GM21737 (cell line): ENCODE data around the gene ZNF410.
"Not testable (repeated sequence)": the region's sequence is repeated elsewhere in the genome, so short reads cannot be mapped to it uniquely, and the experiment has no call there.

ENCODE experiments used
- ATAC-seq: cut with Tn5 transposase; IDR thresholded peaks from one replicate; pipeline ENCODE4 v1.9.1; 2021; ENCODE audit warnings: mild to moderate bottlenecking, moderate library complexity; ENCODE audit not compliant: unreplicated experiment

ZNF410 gene, protein sequence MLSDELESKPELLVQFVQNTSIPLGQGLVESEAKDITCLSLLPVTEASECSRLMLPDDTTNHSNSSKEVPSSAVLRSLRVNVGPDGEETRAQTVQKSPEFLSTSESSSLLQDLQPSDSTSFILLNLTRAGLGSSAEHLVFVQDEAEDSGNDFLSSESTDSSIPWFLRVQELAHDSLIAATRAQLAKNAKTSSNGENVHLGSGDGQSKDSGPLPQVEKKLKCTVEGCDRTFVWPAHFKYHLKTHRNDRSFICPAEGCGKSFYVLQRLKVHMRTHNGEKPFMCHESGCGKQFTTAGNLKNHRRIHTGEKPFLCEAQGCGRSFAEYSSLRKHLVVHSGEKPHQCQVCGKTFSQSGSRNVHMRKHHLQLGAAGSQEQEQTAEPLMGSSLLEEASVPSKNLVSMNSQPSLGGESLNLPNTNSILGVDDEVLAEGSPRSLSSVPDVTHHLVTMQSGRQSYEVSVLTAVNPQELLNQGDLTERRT

DNA sequence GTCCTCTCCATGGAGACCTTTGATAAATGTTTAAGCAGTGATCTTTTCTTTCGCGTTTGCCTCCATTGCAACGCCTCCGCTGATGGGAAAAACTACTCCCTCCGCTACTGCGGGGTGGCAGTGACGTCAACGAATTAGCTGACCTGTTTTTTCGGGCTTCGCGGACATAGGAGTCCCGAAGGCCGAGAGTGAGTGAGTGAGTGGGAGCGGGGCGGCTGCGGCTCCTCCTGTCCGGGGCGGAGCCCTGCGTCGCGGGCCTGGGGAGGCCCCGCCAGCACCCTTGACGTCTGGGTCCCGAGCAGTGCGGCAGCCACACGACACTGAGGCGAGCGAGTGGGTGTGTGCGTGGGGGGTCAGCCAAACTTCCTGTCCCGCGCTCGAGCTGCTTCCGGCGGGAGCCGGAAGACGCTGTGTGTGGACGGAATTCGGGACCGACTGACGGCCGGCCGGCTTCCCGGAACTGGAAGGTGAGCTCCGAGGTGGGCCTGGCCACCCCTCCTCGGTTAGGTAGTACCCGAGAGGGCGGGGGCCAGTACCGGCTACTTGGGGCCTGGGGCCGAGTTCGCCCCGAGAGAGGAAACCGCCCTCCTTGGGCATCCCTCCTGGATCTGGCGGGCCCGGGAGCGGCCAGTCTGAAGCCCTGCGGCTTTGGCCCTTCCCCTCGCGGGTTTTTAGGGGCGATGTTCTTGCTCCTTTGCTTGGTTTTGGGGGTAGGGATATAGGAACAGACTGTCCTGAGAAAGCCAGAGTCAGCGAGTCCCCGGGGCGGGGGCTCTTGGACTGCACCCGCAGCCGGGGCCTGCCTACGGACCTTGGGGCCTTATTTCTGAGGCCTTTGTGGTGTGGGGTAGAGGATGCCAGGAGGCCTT, at the start of gene ZNF410:
ZNF410 (plus strand) TSS at position 411 of the 869 bp plus-strand sequence. CDS start 5,317 bp downstream, outside the sequence.
- ATAC-seq, result peak; percentile 93

DNA sequence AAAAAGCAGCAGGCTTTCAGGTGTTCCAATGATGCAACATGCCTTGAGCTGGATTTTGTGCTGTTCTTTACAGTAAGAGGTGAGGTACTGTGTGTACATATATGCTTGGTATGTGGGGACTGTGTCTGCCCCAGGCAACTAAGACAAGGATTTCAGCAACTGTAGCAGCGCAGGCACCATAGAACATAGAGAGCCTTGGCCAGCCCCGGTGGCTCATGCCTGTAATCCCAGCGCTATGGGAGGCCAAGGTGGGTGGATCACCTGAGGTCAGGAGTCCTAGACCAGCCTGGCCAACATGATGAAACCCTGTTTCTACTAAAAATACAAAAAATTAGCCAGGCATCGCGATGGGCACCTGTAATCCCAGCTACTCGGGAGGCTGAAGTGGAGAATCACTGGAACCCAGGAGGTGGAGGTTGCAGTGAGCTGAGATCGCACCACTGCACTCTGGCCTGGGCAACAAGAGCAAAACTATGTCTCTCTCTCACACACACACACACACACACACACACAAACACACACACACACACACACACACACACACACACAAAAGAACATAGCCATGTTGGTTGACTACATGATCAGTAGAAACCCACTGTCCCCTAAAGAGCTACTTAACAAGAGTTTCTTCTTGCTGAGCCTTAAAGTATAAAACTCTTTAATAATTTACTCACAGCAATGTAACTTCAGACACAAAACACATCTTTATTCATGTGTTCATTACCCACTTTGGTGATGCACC, 48.2 kb upstream of the ZNF410 start:
- not testable (repeated sequence) for ATAC-seq

DNA sequence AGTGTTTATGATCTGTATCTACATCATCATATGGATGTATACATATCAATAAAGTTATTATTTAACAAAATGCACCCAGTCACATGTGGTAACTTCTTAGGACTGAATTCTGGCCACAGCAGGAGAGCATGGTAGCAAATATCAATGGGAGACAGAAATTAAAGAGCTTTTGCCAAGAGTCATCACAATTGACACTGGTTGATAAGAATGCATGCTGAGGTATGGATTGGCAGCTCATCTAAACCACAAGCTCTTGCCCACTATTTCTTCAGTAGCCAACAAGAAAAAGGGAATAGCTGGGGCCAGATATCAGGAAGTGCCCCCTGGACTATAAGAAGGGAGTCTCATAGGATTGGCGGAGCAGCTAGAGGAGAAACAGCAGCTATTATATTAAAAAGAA, 44.5 kb upstream of the ZNF410 start:
- ATAC-seq, result no peak

DNA sequence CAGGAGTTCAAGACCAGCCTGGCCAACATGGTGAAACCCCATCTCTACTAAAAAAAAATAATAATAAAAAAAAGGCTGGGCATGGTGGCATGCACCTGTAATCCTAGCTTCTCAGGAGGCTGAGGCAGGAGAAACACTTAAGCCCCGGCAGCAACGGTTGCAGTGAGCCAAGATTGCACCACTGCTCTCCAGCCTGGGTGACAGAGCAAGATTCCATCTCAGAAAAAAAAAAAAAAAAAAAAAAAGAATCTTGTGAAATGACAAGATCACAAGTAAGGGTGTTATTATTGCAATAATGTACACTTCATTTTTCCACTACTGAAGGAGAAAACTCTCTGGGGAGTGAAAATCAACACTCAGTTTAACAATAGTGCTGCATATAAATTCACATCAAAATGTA, 43.8 kb upstream of the ZNF410 start:
- ATAC-seq, result no peak

DNA sequence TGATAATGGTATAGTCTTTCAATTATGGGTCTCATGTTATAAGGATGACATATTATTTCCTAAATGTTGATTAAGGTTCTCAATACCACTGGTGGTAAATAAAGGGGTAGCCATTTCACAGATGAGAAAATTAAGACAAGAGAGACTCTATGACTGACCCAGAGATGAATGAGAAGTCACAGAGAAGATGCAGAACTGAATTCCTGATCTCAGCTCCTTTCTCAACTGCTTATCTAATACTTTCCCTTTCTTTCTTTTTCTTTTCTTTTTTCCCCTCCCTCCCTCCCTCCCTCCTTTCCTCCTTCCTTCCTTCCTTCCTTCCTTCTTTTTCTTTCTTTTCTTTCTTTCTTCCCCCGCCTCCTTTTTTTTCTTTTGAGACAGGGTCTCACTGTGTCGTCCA, 43.4 kb upstream of the ZNF410 start:
- no peak for ATAC-seq

DNA sequence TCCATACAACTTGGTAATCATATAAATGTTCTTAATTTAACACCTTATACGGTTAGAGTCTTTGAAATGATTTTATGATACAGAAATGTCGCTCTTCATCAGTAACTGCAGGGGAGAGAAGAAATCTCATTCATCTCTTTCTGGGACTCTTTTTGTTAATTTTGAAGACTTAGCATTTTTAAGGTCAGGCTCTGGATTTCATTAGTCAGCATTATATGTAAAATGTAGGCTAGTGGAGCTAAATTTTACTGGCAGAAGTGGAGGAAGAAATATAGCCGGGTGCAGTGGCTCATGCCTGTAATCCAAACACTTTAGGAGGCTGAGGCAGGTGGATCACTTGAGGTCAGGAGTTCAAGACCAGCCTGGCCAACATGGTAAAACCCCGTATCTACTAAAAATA, 39.7 kb upstream of the ZNF410 start:
- no peak for ATAC-seq

DNA sequence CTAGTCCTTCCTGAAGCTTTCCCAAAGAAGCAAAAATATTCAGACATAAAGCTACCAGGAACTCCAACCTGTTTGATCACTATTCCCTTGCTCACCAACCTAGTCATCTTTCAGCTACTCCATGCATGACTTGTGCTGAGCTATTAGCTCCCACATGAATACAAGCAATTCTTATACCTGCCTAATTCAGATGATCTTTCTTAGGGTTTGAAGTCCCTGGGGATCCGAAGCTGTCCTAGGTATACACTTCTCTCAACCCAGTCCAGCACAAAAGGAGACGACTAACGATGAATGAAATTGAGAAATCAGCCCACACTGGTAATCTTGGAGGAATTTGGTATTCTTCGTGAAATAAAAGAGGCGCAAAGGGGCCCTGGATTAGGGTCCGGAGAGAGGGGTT, 35.7 kb upstream of the ZNF410 start:
- no peak for ATAC-seq

DNA sequence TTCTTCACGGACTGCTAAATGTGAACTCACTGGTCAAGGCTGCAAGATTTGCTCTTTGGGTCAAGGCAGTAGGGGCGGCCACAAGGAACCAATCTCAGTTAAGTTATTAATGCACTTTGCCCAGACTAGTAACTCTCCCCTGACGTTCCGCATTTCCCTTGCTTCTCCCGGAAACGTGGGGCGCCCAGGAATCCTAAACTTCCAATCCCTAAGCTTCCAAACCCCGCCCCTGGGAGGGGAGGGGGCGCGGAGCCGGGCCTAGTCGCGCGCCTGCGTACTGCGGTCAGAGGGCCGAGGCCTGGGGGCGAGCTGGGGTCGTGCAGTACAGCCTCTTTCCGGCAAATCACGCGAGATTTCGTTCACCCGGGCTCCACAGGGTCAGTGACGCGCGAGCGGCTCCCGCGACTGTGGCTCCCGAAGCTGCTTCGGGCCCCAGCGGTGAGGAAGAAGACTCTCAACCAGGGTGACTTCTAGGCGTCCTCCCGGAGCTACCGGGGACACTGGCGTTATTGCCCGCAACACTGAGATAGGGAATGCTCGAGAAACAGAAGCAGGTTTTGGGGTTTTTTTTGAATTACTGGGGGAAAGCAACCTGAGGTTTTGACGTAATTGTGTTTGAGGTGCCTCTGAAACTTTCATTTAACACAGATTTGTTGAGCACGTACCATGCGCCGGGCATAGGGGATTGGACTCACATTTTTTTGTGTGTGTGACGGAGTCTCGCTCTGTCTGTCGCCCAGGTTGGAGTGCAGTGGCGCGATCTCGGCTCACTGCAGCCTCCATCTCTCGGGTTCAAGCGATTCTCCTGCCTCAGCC, 34.9 kb upstream of the ZNF410 start, which contains the start of gene PTGR2:
PTGR2 (plus strand) TSS at position 265 of the 816 bp plus-strand sequence. CDS start 7,032 bp downstream, outside the sequence.
- peak; percentile 87 for ATAC-seq

DNA sequence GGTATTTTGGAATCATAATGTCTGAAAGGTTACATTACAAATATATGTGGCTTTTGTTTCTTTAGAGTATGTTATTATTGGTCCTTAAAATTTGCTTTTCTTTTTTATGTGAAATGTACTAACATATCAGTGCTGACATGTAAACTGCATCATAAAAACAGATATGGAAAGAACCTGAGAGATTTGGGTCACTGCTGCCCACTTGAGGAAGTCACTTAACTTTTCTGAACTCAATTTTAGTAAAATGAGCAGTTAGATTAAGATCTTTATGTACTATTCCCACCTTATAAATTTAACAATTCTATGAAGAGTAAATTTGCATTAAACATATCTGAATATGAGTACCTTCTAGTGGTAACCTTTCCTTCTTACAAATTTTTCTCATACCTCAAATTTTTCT, 27.5 kb upstream of the ZNF410 start:
- no peak for ATAC-seq

DNA sequence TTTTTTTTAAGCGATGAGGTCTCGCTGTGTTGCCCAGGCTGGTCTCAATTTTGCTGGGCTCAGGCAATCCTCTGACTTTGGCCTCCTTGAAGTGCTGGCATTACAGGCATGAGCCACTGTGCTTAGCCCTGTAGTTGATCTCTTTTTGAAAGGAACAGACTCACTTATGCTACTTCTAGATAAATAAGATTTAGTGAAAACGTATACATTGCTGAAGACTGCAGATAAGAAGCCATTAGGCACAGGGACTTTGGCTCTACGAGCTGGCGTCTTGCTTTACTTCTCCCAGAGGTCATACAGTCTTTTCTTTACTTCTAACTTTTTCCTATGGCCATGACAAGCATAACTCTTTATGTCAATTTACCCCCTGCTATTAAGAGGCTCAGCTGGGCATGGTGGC, 25.6 kb upstream of the ZNF410 start:
- no peak for ATAC-seq

DNA sequence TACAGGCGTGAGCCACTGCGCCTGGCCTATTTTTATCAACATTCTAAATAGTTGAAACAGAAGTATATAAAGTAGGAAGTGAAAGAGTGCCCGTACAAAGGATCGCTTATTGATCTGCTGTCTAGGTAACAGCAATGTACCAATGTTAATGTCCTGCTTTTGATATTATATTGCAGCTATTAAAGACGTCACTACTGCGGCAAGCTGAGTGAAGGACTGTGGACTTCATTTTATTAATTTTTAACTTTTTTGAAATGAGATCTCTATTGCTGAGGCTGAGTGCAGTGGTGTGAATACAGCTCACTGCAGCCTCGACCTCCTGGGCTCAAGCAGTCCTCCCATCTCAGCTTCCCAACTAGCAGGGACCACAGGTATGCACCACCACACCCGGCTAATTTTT, 24.2 kb upstream of the ZNF410 start:
- no peak for ATAC-seq

DNA sequence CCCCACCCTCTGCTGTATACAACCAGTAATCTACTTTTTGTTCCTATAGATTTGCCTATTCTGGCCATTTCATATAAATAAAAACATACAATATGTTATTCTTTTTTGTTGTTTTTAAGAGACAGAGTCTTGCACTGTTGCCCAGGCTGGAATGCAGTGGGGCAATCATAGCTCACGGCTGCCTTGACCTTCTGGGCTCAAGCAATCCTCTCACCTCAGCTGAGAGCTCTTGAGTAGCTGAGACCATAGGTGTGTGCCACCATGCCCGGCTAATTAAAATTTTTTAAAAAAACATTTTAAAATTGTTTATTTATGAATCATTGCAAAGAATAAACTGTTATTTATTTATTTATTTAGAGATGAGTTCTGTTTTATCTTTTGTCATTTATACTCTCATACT, 23.4 kb upstream of the ZNF410 start:
- no peak for ATAC-seq

DNA sequence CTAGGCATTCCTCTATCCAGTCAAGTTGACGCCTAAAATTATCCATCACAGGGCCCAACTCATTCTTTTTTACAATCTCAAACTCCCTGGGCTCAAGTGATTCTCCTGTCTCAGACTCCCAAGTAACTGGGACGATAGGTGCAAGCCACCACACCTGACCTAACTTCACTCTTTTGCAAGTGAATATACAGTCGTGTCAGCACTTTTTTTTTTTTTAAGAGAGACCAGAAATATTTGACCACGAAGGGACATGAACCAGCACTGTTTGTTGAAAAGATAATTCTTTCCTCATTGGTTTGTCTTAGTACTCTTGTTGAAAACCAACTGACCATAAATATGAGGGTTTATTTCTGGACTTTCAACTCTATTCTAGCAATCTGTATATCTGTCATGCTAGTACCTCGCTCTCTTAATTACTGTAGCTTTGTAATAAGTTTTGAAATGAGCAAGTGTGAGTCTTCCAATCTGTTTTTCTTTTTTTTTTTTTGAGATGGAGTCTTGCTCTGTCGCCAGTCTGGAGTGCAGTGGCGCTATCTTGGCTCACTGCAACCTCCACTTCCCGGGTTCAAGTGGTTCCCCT, 21.0 kb upstream of the ZNF410 start:
- no peak for ATAC-seq

DNA sequence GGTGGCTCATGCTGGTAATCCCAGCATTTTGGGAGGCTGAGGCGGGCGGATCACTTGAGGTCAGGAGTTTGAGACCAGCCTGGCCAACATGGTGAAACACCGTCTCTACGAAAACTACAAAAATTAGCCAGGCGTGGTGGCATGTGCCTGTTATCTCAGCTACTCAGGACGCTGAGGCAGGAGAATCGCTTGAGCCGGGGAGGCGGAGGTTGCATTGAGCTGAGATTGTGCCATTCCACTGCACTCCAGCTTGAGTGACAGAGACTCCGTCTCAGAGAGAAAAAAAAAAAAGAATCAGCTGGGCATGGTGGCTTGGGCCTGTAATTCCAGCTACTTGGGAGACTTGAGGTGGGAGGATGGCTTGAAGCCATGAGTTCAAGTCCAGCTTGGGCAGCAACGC, 16.9 kb upstream of the ZNF410 start:
- ATAC-seq, result not testable (repeated sequence)

DNA sequence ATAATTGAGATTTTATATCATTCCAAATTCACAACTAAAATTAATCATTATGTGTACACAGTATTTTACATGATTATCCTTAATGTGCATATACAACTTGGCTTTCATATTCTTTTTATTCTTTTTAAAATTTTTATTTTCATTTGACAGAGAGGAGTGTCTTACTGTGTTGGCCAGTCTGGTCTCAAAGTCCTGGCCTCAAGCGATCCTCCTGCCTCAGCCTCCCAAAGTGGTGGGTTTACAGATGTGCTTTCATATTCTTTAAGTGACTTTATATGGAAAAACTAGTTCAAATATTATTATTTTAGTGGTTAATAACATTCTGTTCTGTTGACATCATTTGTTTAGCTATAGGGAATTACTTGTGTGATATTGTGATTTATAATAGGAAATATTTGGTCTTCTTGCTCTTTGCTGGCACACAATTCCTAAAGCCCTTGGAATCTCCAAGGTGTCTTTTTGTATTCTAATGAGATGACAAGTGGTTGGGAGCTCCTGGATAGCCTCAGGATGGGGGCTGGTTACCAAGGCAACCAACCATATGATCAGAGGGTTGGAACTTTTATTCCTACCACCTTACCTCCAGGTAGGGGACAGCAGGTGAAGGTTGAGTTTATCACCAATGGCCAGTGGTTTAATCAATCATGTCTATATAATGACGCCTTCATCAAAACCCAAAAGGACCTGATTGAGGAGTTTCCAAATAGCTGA, 16.0 kb upstream of the ZNF410 start:
- no peak for ATAC-seq

DNA sequence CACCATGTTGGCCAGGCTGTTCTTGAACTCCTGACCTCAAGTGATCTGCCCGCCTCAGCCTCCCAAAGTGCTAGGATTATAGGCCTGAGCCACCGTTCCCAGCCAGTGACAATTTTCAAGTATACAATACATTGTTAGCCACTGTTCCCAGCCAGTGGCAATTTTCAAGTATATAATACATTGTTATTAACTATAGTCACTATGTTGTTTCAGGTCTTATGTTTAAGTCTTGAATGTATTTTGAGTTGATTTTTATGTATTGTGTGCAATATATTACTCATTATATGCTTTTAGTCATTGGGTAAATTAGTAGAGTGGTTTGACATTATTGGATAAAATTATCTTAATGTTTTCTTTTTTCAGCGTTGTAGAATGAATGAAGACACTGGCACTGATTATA, 13.0 kb upstream of the ZNF410 start:
- no peak for ATAC-seq

DNA sequence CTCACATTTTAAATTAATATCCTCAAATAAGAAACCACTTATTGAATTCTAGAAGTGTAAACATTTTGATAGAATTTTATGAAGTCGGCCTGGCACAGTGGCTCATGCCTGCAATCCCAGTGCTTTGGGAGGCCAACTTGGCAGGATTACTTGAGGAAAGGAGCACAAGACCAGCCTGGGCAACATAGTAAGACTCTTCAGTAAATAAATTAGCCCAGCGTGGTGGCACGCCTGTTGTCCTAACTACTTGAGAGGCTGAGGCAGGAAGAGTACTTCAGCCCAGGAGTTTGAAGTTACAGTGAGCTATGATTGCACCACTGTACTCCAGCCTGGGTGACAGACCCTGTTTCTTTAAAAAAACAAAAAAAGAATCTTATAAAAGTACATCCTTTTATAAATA, 8.9 kb upstream of the ZNF410 start:
- ATAC-seq, result no peak

DNA sequence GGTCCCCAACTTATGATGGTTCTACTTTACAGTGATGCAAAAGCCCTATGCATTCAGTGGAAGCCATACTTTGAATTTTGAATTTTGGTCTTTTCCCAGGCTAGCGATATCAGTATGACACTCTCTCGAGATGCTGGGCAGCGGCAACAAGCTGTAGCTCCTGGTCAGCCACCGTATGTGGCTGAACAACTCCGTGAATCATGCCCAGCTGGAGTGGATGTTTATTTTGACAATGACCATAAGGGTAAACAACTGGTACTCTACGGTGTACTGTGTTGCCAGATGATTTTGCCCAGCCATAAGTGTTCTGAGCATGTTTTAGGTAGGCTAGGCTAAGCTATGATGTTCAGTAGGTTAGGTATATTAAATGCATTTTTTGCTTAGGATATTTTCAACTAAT, 8.2 kb upstream of the ZNF410 start:
- ATAC-seq, result no peak

DNA sequence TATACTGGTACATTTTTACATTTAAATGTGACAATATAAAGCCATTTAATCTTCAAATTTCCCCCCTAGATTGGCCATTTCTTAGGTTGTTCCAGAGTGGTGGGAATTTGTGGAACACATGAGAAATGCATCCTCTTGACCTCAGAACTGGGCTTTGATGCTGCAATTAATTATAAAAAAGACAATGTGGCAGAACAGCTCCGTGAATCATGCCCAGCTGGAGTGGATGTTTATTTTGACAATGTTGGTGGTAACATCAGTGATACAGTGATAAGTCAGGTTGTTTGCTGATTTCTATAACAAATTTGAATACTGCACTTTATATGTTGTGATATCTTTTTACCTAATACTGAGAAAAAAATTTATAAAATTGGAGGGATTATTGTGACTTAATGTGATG, 7.6 kb upstream of the ZNF410 start:
- no peak for ATAC-seq
